Hematopoietic multipotent progenitor cell treated with erythropoietin and hydrocortisone succinate and interleukin-3 and kit ligand, for 6 days (in vitro differentiated cells): ENCODE data around the gene KCNC1.

Source experiments
- DNase-seq: peaks from one replicate; pipeline ENCODE4 v3.0.0-alpha.2; 2015

The KCNC1 gene

GRCh38 chr11:17760102-17761029 is 25.8 kb downstream of the KCNC1 start:
- DNase-seq = peak; percentile 78

GRCh38 chr11:17762309-17762974 is 27.9 kb downstream of the KCNC1 start:
- DNase-seq = peak; percentile 9

GRCh38 chr11:17763244-17763643 is 28.7 kb downstream of the KCNC1 start:
- DNase-seq = no peak

GRCh38 chr11:17763703-17764102 is 29.1 kb downstream of the KCNC1 start:
- no peak for DNase-seq

GRCh38 chr11:17764446-17765218 is 30.1 kb downstream of the KCNC1 start:
- no peak for DNase-seq

- DNase-seq = peak; percentile 17
Measured at GRCh38 chr11:17765356-17766072, 30.9 kb downstream of the KCNC1 start.

- no peak for DNase-seq
Measured at GRCh38 chr11:17766073-17766359, 31.4 kb downstream of the KCNC1 start.

GRCh38 chr11:17766590-17766989 is 32.0 kb downstream of the KCNC1 start:
- DNase-seq = peak; percentile 22

- no peak for DNase-seq
Measured at GRCh38 chr11:17767301-17767885, 32.8 kb downstream of the KCNC1 start.

GRCh38 chr11:17767914-17768313 is 33.3 kb downstream of the KCNC1 start:
- no peak for DNase-seq

GRCh38 chr11:17768547-17768946 is 34.0 kb downstream of the KCNC1 start:
- DNase-seq = no peak

- no peak for DNase-seq
Measured at GRCh38 chr11:17769218-17769617, 34.6 kb downstream of the KCNC1 start.

GRCh38 chr11:17770048-17770652 is 35.6 kb downstream of the KCNC1 start:
- DNase-seq = peak; percentile 63

- DNase-seq = no peak
Measured at GRCh38 chr11:17770917-17771316, 36.3 kb downstream of the KCNC1 start.

- DNase-seq = no peak
Measured at GRCh38 chr11:17771415-17771814, 36.8 kb downstream of the KCNC1 start.

- no peak for DNase-seq
Measured at GRCh38 chr11:17771841-17772401, 37.3 kb downstream of the KCNC1 start.

GRCh38 chr11:17772704-17773600 is 38.4 kb downstream of the KCNC1 start:
- DNase-seq = no peak

- no peak for DNase-seq
Measured at GRCh38 chr11:17773674-17774073, 39.1 kb downstream of the KCNC1 start.

GRCh38 chr11:17774232-17775034 is 39.9 kb downstream of the KCNC1 start:
- DNase-seq = no peak

- no peak for DNase-seq
Measured at GRCh38 chr11:17775035-17775348, 40.4 kb downstream of the KCNC1 start.
